Neural progenitor cell (in vitro differentiated cells): Measurements from ENCODE around the gene ATP6V0C.

Source experiments
- EZH2 ChIP-seq: fragments of 200-600 bp; sonication (generic); IDR thresholded peaks from 2 replicates; pipeline ENCODE4 v1.6.1; 2017; ENCODE audit warnings: antibody characterized with exemption, mild to moderate bottlenecking, moderate library complexity
- TF ChIP-seq, protein P1 (sequence below): fragments of 200-600 bp; sonication (generic); IDR thresholded peaks from 2 replicates; pipeline ENCODE4 v1.5.1; 2017; ENCODE audit warnings: antibody characterized with exemption, mild to moderate bottlenecking

DNA sequence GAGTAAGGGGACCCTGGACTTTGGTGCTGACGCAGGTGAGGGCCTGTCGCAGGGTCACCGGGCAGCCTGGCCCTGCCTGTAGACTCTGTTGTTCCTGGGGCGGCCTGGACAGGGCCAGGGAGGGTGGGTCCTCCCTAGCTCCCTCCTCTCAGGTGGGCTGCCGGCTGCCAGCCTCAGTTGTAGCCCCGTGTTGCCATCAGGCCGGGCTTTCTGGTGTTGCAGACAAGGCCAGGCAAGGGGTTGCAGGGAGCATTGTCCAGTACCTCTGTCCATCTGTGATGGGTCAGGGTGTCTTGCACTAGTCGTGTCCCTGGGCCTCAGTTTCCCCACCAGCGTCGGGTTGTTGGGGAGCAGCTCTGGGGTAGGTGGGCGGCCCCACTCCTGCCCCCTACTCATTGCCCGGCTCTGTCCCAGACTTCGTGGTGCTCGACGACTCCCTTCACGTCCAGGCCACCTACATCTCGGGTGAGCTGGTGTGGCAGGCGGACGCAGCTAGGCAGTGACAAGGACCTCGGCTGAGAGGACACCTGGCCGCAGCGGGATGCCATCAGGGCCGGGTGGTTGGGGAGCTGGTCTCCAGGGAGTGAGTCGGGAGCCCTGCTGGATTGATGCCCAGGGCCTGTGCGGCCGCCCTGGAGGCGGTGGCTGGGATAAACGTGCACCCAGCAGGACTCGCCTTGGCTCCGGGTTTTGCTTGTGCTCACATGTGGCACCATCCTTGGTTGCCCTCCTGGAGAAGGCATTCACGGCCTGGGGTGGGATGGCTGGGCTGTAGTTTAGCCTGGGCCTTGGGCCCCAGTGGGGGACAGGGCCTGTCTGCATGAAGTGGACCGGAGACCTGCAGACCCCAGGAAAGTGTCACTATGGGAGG is 15.5 kb downstream of the ATP6V0C start:
- TF ChIP-seq, protein P1, sequence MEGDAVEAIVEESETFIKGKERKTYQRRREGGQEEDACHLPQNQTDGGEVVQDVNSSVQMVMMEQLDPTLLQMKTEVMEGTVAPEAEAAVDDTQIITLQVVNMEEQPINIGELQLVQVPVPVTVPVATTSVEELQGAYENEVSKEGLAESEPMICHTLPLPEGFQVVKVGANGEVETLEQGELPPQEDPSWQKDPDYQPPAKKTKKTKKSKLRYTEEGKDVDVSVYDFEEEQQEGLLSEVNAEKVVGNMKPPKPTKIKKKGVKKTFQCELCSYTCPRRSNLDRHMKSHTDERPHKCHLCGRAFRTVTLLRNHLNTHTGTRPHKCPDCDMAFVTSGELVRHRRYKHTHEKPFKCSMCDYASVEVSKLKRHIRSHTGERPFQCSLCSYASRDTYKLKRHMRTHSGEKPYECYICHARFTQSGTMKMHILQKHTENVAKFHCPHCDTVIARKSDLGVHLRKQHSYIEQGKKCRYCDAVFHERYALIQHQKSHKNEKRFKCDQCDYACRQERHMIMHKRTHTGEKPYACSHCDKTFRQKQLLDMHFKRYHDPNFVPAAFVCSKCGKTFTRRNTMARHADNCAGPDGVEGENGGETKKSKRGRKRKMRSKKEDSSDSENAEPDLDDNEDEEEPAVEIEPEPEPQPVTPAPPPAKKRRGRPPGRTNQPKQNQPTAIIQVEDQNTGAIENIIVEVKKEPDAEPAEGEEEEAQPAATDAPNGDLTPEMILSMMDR, result no peak
- no peak for TF ChIP-seq EZH2
